Activated CD8-positive, alpha-beta memory T cell treated with anti-CD3 and anti-CD28 coated beads, Interleukin-2, amount 50 U/mL, for 4 hours (primary cell): ENCODE data around the gene PLXNA3.

Experiments
- DNase-seq: peaks from one replicate; pipeline ENCODE4 v3.0.0-alpha.2; 2020

The PLXNA3 gene

DNA sequence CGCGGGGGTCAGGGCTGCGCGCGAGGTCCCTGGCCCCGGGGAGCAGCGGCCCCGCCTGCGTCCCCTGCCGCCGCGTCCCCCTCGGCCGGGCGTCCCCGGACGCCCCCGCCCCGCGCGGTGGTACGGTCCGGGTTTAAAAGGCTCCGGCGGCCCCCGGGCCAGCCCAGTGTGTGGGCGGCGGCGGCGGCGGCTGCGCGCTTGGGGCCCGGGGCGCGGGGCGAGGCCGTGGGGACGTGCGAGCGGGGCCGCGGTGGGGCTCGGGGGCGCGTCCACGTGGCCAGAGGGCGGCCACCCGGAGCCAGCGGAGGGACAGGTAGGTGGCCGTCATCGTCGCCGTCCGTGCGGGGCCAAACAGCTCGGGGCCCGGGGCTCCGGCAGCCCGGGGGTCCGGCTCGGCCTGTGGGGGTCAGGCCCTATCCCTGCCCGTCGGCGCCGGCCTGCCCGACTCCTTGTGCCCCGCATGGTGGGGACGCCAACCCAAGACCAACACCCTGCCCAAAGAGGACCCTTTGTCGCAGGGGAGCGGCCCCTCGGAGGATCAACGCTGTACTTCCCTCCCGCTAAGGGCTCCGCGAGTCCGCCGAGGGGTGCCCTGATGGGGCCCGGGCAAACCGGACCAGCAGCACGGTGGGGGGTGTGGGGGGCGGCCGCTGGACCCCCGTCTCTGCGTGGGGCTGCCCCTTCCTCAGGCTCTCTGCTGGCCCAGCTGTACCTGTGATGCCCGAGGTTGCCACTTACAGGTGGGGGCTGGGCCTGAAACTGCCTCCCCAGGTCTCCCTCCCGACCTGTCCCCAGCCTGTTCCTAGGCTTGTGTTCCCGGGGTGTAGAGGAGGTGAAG, at the start of gene PLXNA3:
Gene PLXNA3, plus strand, starts transcription at position 166 of the 838 bp plus-strand sequence. CDS start 1,903 bp downstream, outside the sequence.
- DNase-seq = peak; percentile 69

DNA sequence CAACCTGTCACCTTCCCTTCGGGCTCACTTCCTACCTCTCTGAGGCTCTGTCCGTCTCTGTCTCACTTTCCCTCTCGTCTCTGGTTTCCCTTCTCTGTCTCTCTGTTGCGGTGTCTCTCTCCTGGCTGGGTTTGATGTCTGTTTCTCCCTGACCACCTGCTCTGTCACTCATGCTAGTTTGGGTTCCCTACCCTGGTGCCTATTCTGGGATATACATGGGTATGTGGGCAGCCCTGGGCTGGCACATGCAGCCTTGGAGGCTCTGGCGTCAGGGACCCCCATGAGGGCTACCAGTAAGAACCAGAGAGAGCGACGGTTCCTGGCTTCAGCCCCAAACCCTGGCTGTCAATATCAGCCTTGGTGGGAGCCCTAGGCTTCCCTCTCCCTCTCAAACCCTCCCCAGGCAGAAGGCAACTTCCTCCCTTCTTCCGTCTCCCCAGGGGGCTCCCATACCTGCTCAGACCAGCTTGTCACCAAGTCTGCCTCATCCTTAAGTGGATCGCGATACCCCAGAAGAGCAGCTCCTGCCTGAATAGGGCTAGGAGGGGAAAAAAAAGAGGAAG, 49.3 kb upstream of the PLXNA3 start:
- no peak for DNase-seq

DNA sequence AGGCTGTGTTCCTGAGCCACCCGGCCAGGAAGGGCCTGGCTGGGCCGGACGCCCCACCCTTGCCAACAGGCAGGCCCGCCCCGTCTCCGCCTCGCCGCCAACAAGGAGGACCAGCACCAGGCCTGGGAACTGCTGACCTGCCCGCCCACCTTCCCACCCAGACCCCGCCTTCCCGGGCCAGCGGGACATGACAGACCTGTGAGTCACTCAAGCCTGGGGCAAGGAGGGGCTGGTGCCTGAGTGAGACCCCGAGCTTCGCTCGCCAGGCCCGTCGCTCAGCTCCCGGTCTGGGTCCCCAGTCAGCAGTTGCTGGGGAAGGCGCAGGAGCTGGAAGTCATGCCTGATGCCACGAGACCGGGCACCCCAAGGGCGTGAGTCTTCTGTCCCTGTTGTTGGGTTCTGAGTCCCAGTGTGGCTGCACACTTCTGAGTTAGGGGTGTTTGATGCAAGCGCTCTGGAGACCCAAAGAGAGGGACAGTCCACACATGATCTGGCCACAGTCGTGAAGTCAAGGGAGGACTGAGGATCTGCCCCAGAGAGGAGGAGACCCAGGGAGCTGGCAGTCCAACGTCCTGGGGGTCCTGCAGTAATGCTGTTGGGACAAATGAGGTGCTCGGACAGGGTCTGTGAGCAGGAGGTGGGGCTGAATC, 48.7 kb upstream of the PLXNA3 start, which contains the start of gene DNASE1L1:
Gene DNASE1L1, minus strand, starts transcription at position 33 of the 650 bp plus-strand sequence. CDS start 3,686 bp downstream, outside the sequence.
- no peak for DNase-seq

DNA sequence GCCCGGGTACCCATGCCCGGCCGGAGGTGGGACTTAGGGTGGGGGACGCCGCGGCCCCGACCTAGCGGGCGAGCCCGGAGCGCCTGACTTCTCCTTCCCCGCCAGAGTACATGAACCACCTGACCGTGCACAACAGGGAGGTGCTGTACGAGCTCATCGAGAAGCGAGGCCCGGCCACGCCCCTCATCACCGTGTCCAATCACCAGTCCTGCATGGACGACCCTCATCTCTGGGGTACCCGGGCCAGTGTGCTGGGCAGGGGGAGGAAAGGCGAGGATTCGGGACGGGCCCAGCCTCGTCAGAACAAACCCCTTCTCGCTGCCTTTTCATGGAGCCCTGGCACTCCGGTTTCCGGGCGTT, 46.1 kb upstream of the PLXNA3 start:
- DNase-seq = peak; percentile 49

DNA sequence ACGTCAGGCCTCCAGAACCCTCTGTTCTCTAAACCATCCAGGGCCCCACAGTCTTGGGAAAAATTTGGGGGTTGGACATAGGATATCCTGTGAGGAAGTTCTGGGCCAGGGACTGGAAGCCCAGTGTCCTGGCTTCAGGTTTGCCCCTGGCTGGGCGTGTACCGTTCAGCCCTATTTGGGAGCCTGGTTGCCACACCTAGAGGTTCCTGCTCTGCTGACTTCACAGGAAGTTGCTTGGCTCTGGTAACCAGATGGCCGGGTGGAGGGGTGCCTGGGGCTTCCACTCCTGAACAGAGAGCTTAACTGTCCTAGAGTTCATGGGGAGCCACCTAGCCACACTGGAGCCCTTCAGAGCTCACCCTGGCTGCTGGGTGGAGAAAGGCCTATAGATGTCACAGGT, 45.6 kb upstream of the PLXNA3 start:
- DNase-seq = no peak

DNA sequence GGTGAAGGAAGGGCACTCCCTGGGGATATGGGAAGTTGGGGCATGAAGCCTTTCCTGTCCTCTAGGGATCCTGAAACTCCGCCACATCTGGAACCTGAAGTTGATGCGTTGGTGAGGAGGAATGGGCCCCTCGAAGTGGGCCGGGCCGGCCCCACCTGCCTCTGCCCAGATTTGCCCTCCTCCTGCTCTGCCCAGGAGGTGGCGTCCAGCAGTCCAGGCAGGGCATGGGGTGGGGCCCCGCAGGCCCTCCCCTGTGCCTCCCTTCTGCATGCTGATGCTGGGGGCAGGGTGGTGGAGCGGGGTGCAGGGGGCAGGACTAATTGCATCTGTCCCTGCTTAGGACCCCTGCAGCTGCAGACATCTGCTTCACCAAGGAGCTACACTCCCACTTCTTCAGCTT, 44.9 kb upstream of the PLXNA3 start:
- no peak for DNase-seq

DNA sequence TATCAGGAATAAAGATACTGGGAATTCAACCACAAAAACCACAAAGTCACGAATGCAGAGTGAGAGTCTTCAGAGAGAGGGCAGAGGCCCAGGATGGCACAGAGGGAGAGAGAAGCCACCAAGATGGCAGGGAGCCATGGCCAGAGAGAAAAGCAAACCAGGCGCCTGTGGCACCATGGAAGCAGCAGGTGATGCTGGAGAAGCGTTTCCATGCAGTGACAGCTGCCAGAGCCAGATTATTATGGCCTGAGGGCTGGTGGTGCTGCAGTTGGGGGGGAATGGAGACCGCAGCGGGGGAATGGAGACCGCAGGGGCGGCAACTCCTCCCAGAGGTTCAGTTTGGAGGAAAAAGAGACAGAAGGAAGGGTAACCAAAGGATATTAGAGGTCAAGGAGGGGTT, 40.9 kb upstream of the PLXNA3 start:
- no peak for DNase-seq

DNA sequence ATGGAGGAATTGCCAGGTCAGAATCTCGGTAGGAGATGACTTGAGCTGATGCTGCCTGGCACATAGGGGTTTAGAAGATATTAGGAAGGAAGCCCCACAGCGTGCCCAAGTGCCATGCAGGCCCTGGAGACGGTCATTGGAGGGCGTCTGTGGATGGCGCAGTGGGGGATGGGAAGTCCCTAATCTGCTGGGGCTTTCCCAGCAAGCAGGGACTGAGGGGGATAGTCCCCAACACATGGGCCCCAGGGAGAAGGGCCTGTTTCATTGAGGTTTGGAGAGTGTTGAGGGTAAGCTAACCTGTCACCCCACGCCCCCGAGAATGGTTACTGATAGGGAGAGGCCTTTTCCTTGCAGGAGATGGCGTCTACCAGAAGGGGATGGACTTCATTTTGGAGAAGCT, 38.9 kb upstream of the PLXNA3 start:
- no peak for DNase-seq

DNA sequence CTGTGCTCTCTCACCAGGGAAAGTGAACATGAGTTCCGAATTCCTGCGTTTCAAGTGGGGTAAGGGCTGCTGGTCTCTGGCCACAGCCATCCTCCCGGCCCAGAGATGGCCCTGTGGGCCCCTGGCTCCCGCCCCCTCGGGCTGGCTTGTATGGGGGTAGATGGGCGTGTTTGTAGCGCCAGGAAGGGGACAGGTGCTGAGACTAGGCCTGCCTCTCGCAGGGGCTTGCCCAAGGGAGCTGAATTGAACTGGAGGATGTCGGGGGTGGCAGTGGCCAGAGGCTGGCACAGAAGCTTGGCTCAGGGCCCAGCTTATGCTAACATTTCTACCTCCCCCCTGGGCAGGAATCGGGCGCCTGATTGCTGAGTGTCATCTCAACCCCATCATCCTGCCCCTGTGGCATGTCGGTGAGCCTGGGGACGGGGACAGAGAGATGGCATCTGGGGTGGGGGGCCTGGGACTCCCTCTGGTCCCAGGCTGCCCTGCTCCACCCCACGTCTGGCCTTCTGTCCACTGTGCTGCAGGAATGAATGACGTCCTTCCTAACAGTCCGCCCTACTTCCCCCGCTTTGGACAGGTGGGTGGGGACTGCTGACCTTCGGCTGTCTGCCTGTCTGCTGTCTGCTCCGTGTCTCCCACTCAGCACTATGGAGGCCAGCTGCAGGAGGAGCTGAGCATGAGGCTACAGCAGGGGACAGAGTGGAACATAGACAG, 38.2 kb upstream of the PLXNA3 start:
- no peak for DNase-seq

DNA sequence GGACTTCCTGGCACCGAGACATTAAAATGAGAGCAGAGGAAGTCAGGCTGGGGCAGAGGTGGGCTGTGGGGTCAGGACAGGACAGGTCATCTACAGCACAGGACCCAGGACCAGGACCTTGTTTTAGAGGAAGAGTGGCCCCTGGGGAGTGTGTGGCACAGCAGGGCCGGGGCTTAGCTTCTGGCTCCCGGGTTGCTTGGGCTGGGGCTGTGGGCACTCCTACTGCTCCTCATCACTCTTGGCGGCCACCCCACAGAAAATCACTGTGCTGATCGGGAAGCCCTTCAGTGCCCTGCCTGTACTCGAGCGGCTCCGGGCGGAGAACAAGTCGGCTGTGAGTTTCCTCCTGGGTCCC, 37.7 kb upstream of the PLXNA3 start:
- no peak for DNase-seq

DNA sequence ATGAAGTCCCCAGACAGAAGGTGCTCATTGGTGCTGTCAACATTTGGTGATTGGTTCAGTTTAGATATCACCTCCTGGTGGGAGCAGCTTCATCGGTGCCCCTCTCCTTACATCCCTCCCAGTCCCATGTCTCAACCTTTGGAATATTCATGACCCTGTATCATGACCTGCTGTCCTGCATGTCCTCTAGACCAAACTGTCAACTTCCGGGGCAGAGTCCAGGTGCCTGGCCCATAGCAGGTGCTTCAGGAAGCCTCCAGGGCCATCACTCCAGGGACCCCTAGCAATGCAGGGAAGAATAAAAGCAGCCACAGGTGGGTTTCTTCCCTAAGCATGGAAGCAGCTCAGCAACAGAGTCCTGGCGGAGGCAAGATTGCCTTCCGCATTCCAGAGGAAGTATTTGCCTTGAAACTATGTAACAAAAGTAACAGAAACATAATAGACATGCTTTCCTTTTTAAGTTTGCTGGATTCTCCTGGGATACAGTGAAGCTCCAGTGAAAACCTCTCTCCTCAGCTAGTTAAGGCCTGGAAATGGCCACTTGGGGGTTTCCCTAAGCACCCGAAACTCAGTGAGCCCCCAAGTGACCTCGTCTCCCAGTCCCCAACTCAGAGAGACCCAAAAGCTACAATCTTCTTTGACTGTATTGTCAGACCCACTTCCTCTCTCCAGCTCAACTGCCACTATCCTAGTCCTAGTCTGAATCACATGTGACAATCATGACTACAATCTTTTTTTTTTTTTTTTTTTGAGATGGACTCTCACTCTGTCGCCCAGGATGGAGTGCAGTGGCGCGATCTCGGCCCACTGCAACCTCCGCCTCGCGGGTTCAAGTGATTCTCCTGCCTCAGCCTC, 30.9 kb upstream of the PLXNA3 start:
- no peak for DNase-seq

DNA sequence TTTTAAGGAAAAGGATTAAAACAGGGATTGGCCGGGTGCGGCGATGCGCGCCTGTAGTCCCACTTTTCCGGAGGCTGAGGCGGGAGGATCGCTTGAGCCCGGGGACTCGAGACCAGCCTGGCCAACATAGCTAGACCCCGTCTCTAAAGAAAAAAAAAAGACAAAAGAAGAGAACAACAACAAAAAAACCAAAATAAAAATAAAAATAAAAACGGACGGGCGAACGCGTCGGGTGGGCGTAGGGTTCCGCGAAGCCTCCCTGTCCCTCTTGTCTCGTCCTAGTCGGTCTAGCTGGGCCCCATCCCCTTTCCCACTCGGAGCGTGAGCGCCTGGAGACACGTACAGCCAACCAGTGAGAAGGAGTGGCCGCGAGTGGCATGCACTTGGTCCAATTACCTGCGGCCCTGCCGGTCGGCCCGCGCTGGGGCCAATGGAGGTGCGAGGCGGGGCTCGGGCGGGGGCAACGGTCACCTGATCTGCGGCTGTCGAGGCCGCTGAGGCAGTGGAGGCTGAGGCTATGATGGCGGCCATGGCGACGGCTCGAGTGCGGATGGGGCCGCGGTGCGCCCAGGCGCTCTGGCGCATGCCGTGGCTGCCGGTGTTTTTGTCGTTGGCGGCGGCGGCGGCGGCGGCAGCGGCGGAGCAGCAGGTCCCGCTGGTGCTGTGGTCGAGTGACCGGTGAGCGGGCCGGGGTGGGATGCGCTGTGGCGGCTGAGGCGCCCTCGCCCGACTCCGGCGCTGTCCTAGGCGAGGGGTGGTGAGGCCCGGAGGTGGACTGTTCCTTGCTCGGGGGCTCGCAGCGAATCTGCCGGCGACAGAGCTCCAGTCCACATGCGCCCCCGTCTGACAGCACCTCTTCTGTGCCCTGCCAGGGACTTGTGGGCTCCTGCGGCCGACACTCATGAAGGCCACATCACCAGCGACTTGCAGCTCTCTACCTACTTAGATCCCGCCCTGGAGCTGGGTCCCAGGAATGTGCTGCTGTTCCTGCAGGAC, 29.6 kb upstream of the PLXNA3 start, which contains the start of gene ATP6AP1:
Gene ATP6AP1, plus strand, starts transcription at position 502 of the 996 bp plus-strand sequence. Its CDS starts 16 bp downstream, at position 518.
- DNase-seq = peak; percentile 82

DNA sequence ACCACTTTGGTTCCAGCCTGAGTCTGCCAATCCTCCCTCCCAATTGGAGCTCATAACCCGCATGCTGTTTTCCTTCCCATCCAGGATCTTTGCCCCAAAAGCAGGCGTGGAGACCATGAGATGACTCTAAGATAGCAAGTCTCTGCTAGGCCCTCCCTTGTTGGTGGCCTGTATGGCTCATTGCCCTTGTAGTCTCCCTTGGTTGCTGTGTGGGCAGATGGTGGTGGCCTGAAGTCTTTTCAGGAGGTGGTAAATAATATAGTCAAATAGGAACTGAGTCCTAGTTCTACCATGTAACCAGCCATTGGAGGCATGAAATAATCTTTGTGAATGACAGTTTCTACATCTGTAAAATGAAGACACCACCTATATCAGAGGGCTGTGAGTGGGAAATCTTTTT, 28.4 kb upstream of the PLXNA3 start:
- no peak for DNase-seq

DNA sequence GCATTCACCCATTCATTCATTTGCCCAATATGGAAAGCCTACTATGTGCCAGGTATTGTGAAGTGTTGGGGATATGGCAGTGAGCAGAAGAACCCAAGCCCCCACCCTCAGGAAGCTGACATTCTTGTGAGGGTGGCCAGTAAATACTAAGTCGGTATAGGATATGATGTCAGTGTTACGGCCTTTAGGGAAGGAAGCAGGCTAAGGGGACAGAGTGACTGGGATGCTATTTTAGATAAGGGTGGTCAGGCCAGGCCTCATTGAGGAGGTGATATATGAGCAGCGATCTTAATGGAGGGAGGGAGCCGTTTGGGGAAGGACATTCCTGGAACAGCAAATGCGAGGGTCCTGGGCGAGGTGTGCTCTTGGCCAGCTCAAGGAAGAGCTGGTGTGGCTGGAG, 27.6 kb upstream of the PLXNA3 start:
- DNase-seq = no peak

DNA sequence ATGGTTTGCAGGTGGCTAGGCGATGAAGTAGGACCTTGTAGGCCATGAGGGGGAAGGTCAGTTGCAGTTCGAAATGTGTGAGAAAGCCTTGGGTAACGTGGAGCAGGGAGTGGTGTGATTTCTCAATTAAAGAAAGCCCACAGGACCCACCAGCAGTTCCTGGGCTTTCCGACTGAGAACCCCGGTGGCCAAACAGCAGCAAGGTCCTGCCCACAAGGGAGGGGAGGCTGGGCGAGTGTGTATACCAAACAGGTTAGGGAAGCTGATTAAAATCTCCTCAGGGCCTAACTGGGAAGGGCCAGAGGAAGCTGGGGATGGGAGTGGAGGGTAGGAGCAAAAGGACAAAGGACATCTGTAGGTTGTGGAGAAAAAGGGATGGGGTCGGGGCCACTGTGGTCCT, 27.2 kb upstream of the PLXNA3 start:
- no peak for DNase-seq

DNA sequence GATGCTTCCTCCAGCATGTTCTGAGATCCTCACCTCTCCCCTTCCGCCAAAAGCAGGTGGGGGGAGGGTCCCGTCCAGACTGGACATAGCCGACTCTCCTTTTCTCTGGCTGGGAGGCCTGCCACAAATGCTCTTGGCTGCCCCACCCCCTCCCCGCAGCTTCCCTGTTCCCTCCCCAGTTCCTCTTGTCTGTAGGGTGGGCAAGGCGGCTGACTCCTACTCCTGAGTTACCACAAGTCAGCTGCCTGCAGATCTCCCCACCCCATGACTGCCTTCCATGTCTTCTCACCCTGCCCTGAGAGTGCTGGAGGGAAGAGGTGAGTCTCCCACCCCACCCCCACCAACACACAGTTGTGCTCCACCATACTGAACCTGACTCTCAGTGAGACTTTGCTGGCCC, 26.7 kb upstream of the PLXNA3 start:
- DNase-seq = no peak

DNA sequence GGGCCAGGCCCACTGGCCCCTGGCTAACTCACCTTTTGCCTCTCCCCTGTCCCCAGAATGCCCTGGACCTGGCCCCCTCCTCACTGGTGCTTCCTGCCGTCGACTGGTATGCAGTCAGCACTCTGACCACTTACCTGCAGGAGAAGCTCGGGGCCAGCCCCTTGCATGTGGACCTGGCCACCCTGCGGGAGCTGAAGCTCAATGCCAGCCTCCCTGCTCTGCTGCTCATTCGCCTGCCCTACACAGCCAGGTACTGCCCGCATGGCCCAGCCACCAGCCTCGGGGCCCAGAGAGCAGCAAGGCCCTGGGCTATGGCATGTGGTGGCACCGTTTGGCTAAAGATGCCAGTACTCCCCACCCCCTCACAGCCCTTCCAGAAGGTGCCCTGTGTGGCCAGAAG, 25.9 kb upstream of the PLXNA3 start:
- DNase-seq = no peak

DNA sequence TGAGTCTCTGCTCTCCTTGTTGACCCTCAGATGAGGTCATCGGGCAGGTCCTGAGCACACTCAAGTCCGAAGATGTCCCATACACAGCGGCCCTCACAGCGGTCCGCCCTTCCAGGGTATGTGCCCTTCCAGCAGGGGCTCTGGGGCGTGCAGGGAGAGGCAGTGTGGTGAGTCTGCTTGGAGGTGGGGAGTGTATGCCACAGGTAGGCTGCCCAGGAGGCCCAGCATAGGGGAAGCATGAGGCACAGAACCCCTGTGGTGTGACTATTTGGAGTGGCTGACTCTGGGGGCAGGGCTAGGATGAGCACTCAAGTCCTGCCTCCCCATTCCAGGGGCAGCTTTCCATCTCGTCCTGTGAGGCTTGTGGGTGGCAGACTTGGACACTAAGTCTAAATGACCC, 24.5 kb upstream of the PLXNA3 start:
- DNase-seq = no peak

DNA sequence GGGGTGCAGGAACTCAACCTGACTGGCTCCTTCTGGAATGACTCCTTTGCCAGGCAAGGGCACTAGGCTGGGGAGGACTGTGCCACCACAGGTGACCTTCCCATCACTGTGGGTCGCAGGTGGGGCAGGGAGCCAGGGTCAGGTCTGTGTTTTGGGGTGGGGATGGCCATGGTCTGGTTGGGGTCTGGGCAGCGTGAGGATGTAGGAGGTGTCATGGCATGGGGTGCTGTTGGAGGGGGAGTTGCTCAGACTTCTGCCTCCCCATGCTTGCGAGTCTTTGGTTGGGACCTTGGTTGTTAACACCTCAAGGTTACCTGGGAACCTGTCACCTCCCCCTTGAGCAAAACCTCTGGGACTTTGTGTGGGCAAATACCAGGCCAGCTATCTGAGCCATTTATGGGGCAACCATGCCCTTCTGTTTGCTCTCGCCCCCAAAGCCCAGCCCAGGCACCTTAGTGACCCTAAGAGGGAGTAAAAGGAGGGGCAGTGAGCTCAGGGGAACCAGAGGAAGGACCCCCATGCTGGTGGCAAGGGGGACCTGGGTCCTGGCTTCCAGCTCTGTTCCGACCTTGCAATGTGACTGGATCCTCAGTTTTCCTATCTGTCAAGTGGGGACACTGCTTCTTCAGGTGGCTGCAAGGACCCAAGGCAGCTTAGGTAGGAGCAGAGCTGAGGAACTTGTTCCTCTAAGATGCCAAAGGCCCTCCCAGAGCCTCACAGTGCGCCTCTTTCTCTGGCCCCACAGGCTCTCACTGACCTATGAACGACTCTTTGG, 23.5 kb upstream of the PLXNA3 start:
- no peak for DNase-seq

DNA sequence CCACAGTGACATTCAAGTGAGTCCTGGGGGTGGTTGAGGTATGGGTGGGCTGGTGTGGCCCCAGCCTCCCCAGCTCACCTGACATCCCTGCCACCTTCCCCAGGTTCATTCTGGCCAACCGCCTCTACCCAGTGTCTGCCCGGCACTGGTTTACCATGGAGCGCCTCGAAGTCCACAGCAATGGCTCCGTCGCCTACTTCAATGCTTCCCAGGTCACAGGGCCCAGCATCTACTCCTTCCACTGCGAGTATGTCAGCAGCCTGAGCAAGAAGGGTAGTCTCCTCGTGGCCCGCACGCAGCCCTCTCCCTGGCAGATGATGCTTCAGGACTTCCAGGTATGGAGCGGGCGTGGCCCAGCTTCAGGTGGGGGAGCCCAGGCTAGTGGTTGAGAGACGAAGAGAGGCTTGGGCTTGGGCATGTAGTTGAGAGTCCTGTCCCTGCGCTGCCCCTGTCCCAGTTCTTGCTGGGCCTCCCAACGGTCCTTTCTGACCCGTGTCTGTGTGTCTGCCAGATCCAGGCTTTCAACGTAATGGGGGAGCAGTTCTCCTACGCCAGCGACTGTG, 22.8 kb upstream of the PLXNA3 start:
- no peak for DNase-seq
